DOHH2 (cell line): ENCODE data around the gene GATA5.

Experiments
- H3F3A ChIP-seq: fragments of 200-600 bp; sonication (generic), shearing (Covaris generic); 2 replicates; pipeline ENCODE4 v1.6.0; 2016; ENCODE audit warnings: antibody characterized with exemption, mild to moderate bottlenecking; ENCODE audit not compliant: control insufficient read depth, insufficient read depth
- H3K27ac ChIP-seq: fragments of 200-600 bp; sonication (generic); 2 replicates; pipeline ENCODE4 v1.5.1; 2014; ENCODE audit warnings: low read depth, mild to moderate bottlenecking, low read length, moderate library complexity
- H3K27me3 ChIP-seq: fragments of 200-600 bp; sonication (generic); 2 replicates; pipeline ENCODE4 v1.6.1; 2014; ENCODE audit warnings: mild to moderate bottlenecking, low read length, mixed read lengths; ENCODE audit not compliant: control insufficient read depth
- H3K36me3 ChIP-seq: fragments of 200-600 bp; sonication (generic); 2 replicates; pipeline ENCODE4 v1.6.1; 2014; ENCODE audit warnings: mild to moderate bottlenecking, low read length, moderate library complexity, mixed read lengths; ENCODE audit not compliant: control insufficient read depth
- H3K4me1 ChIP-seq: fragments of 200-600 bp; sonication (generic); 2 replicates; pipeline ENCODE4 v1.6.1; 2014; ENCODE audit warnings: mild to moderate bottlenecking, low read length, mixed read lengths; ENCODE audit not compliant: control insufficient read depth
- H3K4me2 ChIP-seq: fragments of 200-600 bp; sonication (generic); 2 replicates; pipeline ENCODE4 v1.6.0; 2014; ENCODE audit warnings: mild to moderate bottlenecking, low read length, moderate library complexity
- H3K4me3 ChIP-seq: fragments of 200-600 bp; sonication (generic); 2 replicates; pipeline ENCODE4 v1.5.1; 2014; ENCODE audit warnings: mild to moderate bottlenecking, low read length, mixed read lengths
- H3K79me2 ChIP-seq: fragments of 200-600 bp; sonication (generic); 2 replicates; pipeline ENCODE4 v1.6.1; 2014; ENCODE audit warnings: mild to moderate bottlenecking, low read length, mixed read lengths; ENCODE audit not compliant: control insufficient read depth
- H3K9me2 ChIP-seq: fragments of 200-600 bp; sonication (generic); replicated peaks from 2 replicates; pipeline ENCODE4 v1.6.1; 2014; ENCODE audit warnings: mild to moderate bottlenecking, low read length, mixed read lengths; ENCODE audit not compliant: control insufficient read depth
- H3K9me3 ChIP-seq: fragments of 200-600 bp; sonication (generic); 2 replicates; pipeline ENCODE4 v1.6.1; 2014; ENCODE audit warnings: antibody characterized with exemption, low read length, mixed read lengths; ENCODE audit not compliant: control insufficient read depth, insufficient read depth
- H4K20me1 ChIP-seq: fragments of 200-600 bp; sonication (generic); 2 replicates; pipeline ENCODE4 v1.6.0; 2014; ENCODE audit warnings: low read depth, mild to moderate bottlenecking, antibody characterized with exemption, low read length, moderate library complexity; ENCODE audit not compliant: control insufficient read depth, insufficient read depth
- EZH2phosphoT487 ChIP-seq: fragments of 200-600 bp; sonication (generic); IDR thresholded peaks from 2 replicates; pipeline ENCODE4 v1.6.1; 2017; ENCODE audit warnings: borderline replicate concordance, mild to moderate bottlenecking, antibody characterized with exemption, low read length, moderate library complexity, mixed read lengths
- TF ChIP-seq, protein P1 (sequence below): fragments of 200-600 bp; sonication (generic); IDR thresholded peaks from one replicate; pipeline ENCODE4 v1.5.1; 2014; ENCODE audit warnings: antibody characterized with exemption, mild to moderate bottlenecking, low read depth, low read length; ENCODE audit not compliant: poor library complexity, severe bottlenecking

The GATA5 gene

DNA sequence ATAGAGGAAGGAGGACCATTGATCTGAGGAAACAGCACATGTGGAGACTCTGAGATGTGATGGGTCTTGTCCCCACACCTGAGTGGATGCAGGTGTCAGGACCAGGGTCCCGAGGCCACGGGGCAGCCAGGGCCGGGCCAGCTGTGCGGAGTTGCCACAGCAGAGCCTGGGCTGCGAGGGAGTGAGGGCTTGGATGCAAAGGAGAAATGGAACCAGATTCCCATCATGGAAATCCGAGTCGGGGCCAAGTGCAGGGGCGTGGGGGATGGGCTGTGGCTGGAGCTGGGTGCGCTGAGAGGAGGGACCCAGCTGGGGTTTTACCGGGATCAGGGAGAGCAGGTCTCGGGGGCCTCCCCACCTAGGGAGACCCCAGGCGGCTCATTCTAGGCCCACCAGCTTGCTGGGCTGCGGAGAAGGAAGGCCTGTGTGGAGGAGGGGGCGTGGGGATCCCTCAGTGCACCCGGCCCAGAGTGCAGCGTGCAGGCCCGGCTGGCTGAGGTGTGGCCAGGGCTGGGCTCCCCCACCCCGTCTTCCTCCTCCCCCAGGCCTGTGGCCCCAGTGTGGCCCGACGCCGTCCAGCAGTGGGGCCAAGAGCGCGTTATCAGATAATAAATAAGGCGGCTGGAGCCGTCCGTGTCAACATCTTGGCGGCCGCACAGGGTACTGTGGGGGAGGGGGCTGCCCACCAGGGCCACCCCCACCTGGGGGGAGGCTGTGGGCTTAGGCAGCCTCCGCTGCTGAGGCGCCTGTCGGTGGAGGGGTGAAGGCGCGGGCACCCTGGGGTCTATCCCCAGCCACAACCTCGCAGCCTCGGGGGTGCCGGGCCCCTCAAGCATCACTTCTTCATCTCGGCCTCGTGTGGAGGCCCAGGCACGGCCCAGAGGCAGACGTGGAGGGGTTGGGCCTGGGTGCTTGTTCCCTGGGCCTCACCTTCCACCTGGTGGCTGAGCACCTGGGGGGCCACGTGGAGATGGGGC lies 17.2 kb downstream of the GATA5 start:
- no peak overlapping the region for H3K4me2 ChIP-seq
- H3K4me3 ChIP-seq, result no peak overlapping the region
- H3K36me3 ChIP-seq, result no peaks in the 10 kb centered on the region
- no peaks in the 10 kb centered on the region for H4K20me1 ChIP-seq
- no peaks in the 10 kb centered on the region for H3K79me2 ChIP-seq
- no peaks in the 10 kb centered on the region for H3K4me1 ChIP-seq
- no peaks in the 10 kb centered on the region for H3F3A ChIP-seq
- TF ChIP-seq, protein P1, sequence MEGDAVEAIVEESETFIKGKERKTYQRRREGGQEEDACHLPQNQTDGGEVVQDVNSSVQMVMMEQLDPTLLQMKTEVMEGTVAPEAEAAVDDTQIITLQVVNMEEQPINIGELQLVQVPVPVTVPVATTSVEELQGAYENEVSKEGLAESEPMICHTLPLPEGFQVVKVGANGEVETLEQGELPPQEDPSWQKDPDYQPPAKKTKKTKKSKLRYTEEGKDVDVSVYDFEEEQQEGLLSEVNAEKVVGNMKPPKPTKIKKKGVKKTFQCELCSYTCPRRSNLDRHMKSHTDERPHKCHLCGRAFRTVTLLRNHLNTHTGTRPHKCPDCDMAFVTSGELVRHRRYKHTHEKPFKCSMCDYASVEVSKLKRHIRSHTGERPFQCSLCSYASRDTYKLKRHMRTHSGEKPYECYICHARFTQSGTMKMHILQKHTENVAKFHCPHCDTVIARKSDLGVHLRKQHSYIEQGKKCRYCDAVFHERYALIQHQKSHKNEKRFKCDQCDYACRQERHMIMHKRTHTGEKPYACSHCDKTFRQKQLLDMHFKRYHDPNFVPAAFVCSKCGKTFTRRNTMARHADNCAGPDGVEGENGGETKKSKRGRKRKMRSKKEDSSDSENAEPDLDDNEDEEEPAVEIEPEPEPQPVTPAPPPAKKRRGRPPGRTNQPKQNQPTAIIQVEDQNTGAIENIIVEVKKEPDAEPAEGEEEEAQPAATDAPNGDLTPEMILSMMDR, result no peak
- TF ChIP-seq EZH2phosphoT487, result no peak
- H3K27ac ChIP-seq, result no peak overlapping the region
- H3K9me2 ChIP-seq, result no peaks in the 10 kb centered on the region
- no peaks in the 10 kb centered on the region for H3K27me3 ChIP-seq
- H3K9me3 ChIP-seq, result no peaks in the 10 kb centered on the region

DNA sequence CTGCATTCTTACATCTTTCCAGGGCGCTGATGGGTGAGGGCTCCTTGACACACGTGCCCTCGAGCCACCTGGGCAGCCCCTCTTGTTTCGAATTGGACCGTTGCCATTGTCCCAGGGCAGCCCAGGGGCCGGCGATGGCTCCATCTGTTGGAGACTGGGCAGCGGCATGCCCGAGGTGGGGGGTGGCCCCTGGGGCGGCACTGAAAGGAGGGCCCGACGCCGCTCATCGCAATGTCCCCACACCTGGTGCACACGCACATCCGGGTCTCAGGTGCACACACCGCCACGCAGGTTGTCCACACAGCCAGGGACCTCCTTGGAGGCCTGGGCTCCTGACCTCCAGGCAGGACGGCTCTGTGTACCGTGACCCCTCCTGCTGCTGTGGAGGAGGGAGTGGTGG lies 18.0 kb downstream of the GATA5 start:
- no peaks in the 10 kb centered on the region for H3K79me2 ChIP-seq
- no peaks in the 10 kb centered on the region for H4K20me1 ChIP-seq
- TF ChIP-seq, protein P1, result no peak
- no peak for TF ChIP-seq EZH2phosphoT487
- H3K4me2 ChIP-seq, result no peak overlapping the region
- no peak overlapping the region for H3K4me3 ChIP-seq
- H3F3A ChIP-seq, result no peaks in the 10 kb centered on the region
- H3K9me2 ChIP-seq, result no peaks in the 10 kb centered on the region
- no peaks in the 10 kb centered on the region for H3K27me3 ChIP-seq
- no peaks in the 10 kb centered on the region for H3K4me1 ChIP-seq
- no peaks in the 10 kb centered on the region for H3K9me3 ChIP-seq
- H3K36me3 ChIP-seq, result no peaks in the 10 kb centered on the region
- H3K27ac ChIP-seq, result no peak overlapping the region

DNA sequence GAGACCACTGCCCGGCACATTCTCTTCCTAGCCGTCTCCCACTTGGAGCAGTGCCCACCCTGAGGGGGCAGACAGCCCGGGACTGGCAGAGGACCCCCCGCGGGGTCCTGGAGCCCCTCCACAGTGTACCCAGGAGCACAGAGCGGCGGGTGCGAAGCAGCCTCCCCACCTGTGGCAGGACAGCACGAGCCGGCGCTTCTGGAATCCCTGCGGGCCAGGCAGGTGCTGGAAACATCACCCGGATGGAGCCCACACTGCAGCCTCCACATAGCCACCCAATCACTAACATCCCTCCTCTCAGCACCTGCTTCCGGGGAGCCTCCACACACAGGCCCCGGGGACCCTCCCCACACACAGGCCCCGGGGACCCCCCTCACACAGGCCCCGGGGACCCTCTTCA lies 18.7 kb downstream of the GATA5 start:
- Histone ChIP-seq H3K79me2 (no peaks in the 10 kb centered on the region), H3F3A (no peaks in the 10 kb centered on the region), H3K4me3 (no peak overlapping the region), H3K9me3 (no peaks in the 10 kb centered on the region), H3K9me2 (no peaks in the 10 kb centered on the region), H3K27me3 (no peaks in the 10 kb centered on the region), H3K4me2 (no peak overlapping the region), H3K27ac (no peak overlapping the region), H3K4me1 (no peaks in the 10 kb centered on the region), H4K20me1 (no peaks in the 10 kb centered on the region), H3K36me3 (no peaks in the 10 kb centered on the region)
- TF ChIP-seq, protein P1, result no peak
- TF ChIP-seq EZH2phosphoT487, result no peak
